Islet precursor cell (in vitro differentiated cells): ENCODE data around the gene LRGUK.

ENCODE experiments used
- DNase-seq: peaks from one replicate; pipeline ENCODE4 v3.0.0-alpha.2; 2018

The LRGUK gene

DNA sequence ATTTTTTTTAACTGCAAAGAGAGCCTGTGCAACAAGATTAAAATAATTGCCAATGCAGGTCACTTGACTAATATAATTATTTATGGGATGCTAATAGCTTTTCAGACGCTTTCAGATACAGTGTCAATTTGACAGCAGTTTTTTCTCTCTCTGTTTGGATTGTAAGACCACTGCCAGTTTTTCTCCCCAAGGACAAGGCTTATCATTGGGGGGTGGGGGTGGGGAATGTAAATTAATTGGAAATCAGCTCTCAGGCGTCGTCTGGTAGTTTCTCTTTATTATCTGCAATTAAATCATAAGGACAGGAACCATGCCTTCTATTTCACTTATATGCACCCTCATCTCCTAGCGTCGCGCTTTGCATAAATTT lies 559 bp upstream of the LRGUK start:
- DNase-seq: no peak

DNA sequence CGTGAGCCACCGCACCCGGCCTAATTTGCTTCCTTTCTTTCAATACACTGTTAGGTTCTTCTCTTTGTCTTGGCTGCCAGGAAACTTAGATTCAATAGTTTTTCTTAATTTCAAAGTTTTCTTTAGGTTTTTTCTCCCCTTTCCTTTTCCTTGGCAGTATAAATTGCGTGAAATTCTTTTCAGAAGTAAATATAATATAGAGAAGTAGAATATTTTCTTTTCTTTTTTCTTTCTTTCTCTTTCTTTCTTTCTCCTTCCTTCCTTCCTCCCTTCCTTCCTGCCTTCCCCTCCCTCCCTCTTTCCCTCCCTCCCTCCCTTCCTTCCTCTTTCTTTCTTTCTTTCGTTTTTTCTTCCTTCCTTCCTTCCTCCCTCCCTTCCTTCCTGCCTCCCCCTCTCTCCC lies 1.7 kb downstream of the LRGUK start:
- DNase-seq: no peak

- DNase-seq: no peak
Observed at GRCh38 chr7:134129856-134130523, 2.9 kb downstream of the LRGUK start.

DNA sequence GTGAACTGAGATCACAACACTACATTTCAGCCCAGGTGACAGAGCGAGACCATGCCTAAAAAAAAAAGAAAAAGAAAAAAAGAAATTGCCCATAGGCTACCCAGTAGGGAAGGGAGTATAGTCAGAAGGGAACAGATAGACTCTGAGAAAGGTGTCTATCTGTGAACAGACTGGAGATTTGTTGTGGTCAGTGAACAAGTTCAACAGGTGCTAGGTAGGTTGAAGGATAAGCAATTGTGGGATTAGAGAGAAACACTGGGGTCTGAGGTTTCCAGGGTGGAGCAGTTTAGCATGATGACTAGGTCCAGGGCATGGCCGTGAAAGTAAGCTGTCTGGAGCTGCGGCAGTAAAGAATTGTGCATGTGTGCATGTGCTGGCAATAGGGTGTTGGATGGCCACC lies 6.9 kb downstream of the LRGUK start:
- no peak for DNase-seq

- peak; percentile 87 for DNase-seq
Observed at GRCh38 chr7:134140889-134141867, 14.0 kb downstream of the LRGUK start.

- DNase-seq: no peak
Observed at GRCh38 chr7:134141868-134142264, 14.7 kb downstream of the LRGUK start.

- no peak for DNase-seq
Observed at GRCh38 chr7:134153493-134154136, 26.5 kb downstream of the LRGUK start.

- DNase-seq: no peak
Observed at GRCh38 chr7:134154581-134155130, 27.5 kb downstream of the LRGUK start.

DNA sequence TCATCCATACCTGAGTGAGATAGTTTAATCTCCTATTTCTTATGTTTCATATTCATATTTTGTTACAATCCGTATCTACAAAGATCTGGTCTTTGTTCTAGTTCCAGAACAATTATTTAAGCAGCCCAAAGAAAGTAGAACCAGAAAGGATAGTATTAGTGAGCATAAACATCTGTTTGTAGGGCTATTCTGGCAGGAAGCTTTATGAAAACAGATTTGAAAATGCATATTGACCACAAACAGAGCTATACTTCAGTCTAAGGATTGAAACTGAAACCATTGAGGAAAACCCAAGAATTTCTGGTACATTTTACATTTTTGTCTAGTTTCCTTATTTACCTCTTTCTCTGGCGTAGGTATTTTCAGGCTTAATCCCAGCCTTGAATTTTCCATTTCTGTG lies 28.1 kb downstream of the LRGUK start:
- DNase-seq: no peak

- no peak for DNase-seq
Observed at GRCh38 chr7:134155871-134156270, 28.7 kb downstream of the LRGUK start.

DNA sequence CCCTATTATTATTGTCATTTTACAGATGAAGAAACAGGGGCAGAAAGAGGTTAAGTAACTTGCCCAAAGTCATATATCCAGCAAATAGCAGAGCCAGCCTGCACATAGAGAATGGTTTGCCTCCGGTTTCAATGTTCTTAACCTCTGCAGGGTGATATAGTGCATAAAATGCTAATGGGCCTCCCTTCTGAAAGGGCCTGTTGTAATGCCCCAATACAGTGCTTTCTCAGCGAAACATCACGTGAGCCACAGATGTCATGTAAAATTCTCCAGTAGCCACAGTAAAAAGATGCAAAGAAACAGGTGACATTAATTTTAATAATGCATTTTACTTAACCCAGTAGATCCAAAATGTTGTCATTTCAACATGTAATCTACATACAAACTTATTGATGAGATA lies 38.1 kb downstream of the LRGUK start:
- DNase-seq: no peak

DNA sequence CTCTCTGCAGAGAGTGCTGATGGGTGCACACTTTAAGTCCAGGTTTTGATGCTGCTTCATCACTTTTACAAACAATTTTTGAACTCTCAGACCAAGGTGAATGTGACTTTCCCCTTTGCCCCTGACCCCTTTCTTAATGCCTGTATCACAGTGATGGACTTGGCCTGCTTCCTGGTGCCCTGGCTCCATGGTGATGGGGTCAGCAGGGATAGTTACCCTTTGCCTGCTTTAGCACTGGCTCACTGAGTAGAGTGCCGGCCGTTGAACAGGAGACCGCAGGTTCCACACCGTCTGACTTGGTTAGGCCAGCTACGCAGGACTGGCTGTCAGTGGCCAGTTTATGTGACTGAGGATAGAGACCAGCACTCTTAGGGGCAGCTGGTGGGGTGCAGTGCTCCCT lies 40.1 kb downstream of the LRGUK start:
- DNase-seq: no peak

DNA sequence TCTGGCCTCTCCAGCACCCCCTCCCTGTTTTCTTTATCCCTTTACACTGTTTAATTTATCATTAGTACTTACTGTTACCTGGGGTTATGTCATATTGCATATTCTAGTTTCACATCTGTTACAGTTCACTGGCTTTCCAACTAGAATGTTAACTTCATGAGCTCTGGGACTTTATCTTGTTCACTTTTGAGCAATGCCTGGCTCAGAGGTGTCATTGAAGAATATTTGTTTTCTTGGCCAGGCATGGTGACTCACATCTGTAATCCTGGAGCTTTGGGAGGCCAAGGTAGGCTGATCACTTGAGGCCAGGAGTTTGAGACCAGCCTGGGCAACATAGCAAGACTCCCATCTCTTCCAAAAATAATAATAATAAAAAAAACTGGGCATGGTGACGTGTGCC lies 40.7 kb downstream of the LRGUK start:
- DNase-seq: no peak

DNA sequence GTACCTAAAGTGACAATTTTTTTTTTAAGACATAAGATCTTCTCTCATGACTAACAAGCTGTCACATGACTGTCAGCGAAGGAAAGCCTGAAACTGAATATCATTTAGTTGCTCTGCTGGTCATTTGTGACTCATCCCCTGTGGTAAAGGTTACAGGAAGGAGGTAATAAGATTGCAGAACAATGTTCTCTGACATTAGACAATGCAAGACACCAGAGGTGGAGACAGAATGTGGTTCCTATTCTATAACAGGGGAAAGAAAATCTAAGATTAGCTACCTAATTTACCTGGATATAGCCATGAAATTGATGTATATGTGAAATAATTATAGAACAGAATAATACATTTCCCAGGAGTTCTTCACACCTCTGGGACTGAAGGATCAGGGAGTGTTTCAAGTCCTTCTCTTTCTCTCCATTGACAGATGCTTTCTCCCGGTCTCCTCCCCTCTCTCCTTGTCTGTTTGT lies 47.7 kb downstream of the LRGUK start:
- DNase-seq: peak; percentile 67

DNA sequence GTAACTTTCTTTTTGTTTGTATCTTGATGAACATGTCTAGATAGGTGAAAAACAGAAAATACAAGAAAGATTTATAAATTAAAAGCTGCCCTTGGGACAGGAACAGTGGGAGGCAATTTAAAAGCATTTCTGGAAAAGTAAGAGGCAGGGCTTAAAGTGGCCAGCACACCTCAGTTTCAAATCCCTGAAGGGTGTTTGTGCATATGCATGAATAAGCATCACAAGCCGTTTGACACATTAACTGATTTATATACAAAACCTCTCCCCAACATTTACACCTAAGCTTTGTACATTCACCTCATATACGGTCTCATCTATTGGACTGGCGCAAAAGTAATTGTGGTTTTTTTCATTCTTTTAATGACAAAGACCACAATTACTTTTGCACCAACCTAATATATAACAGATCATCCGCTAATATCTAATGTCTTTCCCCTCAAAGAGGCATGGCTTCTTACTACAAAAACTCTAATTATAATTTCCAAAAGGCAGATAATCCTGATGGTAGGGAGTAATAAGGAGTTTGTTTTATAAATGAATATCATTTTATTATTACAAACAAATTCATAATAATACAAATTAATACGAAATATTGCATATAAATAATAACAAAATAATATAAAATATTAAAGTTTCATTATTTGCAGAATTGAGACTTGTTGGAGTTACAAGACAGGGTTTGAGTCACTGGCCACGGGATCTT lies 48.3 kb downstream of the LRGUK start:
- DNase-seq: no peak

DNA sequence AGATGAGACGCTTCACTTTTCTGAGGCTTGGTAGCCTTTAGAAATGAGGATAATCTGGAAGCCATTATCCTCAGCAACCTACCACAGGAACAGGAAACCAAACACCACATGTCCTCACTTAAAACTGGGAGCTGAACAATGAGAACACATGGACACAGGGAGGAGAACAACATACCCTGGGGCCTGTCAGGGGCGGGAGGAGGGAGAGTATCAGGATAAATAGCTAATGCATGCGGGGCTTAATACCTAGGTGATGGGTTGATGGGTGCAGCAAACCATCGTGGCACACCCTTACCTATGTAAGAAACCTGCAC lies 48.9 kb downstream of the LRGUK start:
- no peak for DNase-seq

DNA sequence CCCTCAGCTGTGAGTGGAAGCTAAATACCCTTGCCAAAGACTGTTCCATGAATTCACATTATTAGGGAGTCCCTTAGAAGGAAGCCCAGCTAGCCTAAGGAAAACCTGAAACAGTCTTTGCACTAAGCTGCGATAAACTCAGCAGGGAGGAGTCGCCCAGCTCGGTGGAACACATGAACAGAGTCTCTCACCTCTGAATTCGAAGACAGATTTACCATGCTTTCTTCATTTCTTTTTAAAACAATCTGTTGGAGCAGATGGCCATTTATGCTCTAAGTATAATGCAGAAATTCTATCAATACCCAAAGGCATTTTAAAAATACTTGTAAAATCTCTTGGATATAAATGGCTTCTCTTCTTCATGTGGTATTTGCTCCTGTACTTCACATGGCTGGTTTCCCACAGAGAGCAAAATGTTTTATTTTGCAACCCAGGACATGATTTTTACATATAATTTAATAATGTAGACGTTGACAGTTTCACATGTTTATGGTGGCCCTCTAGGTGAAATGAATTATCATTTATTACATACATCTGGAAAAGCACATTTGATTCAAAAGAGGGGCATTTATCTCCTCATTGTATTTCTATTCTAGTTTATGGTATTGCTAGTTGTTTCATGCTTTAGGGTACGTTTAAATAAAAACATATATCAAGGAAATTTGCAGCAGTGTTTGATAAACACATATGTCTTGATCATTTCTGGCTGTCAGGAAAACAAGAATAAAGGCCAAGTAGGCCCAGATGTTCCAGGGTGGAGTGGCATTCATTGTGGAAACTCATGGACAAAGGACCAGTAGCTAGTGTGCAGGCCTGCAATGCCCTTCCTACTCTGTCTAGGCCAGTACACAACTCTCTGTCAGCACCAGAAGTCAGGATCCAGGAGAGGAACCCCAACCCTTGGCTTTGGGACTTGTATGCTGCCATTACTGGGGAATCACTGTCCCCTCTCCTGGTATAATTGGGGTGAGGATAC lies 52.2 kb downstream of the LRGUK start:
- no peak for DNase-seq

DNA sequence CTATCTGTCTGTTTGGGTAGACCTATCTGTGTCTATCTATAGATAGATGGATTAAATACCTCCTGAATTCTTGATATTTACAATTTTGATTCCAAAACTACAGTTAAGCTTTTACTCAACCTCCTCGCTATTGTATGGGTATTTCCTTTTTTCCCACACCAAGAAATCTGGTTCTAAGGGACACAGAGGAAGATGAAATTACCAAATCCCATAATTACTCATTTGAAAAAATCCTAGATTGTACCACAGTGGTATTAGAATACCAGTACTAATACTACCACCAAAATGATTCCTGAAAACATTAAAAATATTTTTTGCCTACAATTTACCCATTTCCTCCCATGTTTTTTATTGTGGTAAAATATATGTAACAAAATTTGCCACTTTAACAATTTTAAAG lies 53.2 kb downstream of the LRGUK start:
- DNase-seq: no peak

- no peak for DNase-seq
Observed at GRCh38 chr7:134182078-134182477, 54.9 kb downstream of the LRGUK start.

DNA sequence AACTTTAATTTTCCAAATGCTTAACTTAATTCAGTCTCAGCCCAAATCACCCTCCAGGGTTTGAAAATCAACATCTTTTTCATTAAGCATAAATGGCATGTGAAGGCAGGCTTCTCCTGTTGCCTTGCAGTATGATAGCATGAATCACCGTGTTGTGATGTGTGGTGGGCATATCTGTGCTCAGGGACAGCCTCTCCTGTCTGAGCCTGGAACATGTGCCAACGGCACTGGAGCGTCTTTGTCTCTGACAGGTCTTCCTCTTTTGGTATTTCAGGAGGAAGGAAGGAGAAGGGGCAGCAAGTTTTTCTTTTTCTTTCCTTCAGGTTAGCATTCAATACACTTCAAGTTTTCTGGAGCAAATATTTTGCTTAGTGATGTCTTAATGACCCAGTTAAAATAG lies 57.6 kb downstream of the LRGUK start:
- DNase-seq: no peak

GRCh38 chr7:134186027-134186426 lies 58.9 kb downstream of the LRGUK start:
- DNase-seq: no peak

GRCh38 chr7:134186801-134187200 lies 59.7 kb downstream of the LRGUK start:
- no peak for DNase-seq
